Lower leg skin (tissue), 3 donors: ENCODE measurements around the gene DHRS1.

Experiments
- POLR2A ChIP-seq, 2 donors: fragments of 450-650 bp; IDR thresholded peaks; one replicate each; pipeline ENCODE4 v1.6.1; 2016 to 2017; ENCODE audit warnings: antibody characterized with exemption in 2 of 2, mild to moderate bottlenecking in 1 of 2, moderate library complexity in 1 of 2
- TF ChIP-seq, protein P1 (sequence below), 3 donors: fragments of 450-650 bp; IDR thresholded peaks; one replicate each; pipeline ENCODE4 v1.5.1; 2016; ENCODE audit warnings: antibody characterized with exemption in 3 of 3, mild to moderate bottlenecking in 3 of 3, moderate library complexity in 2 of 3

DNA sequence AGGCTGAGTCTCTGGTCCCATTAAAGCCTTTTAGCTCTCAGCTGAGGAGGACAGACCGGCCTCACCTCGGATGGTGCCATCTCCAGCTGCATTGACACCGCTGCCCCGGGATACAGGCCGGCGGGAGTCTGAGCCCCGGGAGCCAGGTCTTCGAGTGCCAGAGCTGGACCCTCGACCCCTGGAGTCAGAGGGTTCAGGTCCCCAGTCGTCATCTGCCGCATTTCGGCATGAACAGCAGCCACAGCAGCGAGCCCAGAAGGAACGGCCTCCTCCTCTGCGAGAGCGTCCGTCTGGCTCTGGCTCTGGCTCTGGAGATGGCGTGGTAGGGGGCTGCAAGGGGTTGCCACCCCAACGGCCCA is 37.6 kb downstream of the DHRS1 start:
- TF ChIP-seq, protein P1, sequence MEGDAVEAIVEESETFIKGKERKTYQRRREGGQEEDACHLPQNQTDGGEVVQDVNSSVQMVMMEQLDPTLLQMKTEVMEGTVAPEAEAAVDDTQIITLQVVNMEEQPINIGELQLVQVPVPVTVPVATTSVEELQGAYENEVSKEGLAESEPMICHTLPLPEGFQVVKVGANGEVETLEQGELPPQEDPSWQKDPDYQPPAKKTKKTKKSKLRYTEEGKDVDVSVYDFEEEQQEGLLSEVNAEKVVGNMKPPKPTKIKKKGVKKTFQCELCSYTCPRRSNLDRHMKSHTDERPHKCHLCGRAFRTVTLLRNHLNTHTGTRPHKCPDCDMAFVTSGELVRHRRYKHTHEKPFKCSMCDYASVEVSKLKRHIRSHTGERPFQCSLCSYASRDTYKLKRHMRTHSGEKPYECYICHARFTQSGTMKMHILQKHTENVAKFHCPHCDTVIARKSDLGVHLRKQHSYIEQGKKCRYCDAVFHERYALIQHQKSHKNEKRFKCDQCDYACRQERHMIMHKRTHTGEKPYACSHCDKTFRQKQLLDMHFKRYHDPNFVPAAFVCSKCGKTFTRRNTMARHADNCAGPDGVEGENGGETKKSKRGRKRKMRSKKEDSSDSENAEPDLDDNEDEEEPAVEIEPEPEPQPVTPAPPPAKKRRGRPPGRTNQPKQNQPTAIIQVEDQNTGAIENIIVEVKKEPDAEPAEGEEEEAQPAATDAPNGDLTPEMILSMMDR (IDR thresholded peaks at IDR 0.05), result no peak
- no peak for TF ChIP-seq POLR2A (IDR thresholded peaks at IDR 0.05)
